CD14-positive monocyte (primary cell): Measurements from ENCODE around the gene ZNF621. TPM values are rescaled to one million over a fixed set of nuclear protein-coding genes. Genes with fewer than 3 reads are reported as not detected.

Source experiments
- DNase-seq, 3 donors: peaks; one replicate each; pipeline ENCODE4 v3.0.0-alpha.2; 2011 to 2022
- H2AFZ ChIP-seq: 2 replicates; pipeline ENCODE4 v1.6.0; 2012; ENCODE audit warnings: mild to moderate bottlenecking, low read depth, low read length, inconsistent platforms; ENCODE audit not compliant: insufficient read depth, poor library complexity, severe bottlenecking
- H3K27ac ChIP-seq, 2 donors: 1 replicate in 1 of 2; 2 replicates in 1 of 2; pipeline ENCODE4 v1.5.1; 2012 to 2013; ENCODE audit warnings: low read length in 2 of 2, control low read depth in 1 of 2, inconsistent platforms in 1 of 2, low read depth in 1 of 2, mild to moderate bottlenecking in 1 of 2
- H3K27me3 ChIP-seq, 2 donors: one replicate each; pipeline versions ENCODE4 v1.6.0 to v1.6.1; 2011 to 2013; ENCODE audit warnings: low read length in 2 of 2; ENCODE audit not compliant: control insufficient read depth in 2 of 2, insufficient read depth in 2 of 2
- H3K36me3 ChIP-seq, 2 donors: replicated peaks in 1 of 2; 1 replicate in 1 of 2; 2 replicates in 1 of 2; pipeline versions ENCODE4 v1.5.1 to v1.6.1; 2012 to 2013; ENCODE audit warnings: low read length in 2 of 2, control low read depth in 1 of 2, inconsistent platforms in 1 of 2, mild to moderate bottlenecking in 1 of 2; ENCODE audit not compliant: insufficient read depth in 2 of 2, control insufficient read depth in 1 of 2
- H3K4me1 ChIP-seq, 2 donors: 1 replicate in 1 of 2; 2 replicates in 1 of 2; pipeline versions ENCODE4 v1.5.1 to v1.6.1; 2012 to 2013; ENCODE audit warnings: low read length in 2 of 2, control low read depth in 1 of 2, inconsistent platforms in 1 of 2, mild to moderate bottlenecking in 1 of 2, moderate library complexity in 1 of 2; ENCODE audit not compliant: insufficient read depth in 2 of 2, control insufficient read depth in 1 of 2
- H3K4me2 ChIP-seq: replicated peaks from 2 replicates; pipeline ENCODE3; 2012; ENCODE audit warnings: low read length, moderate library complexity, mild to moderate bottlenecking; ENCODE audit not compliant: poor library complexity, severe bottlenecking; ENCODE audit errors: extremely low read depth
- H3K4me3 ChIP-seq, 3 experiments: fragments of 200-600 bp in 1 of 3; sonication (generic) in 1 of 3; replicated peaks in 1 of 3; 1 replicate in 2 of 3; 2 replicates in 1 of 3; pipeline ENCODE4 v1.5.1; 2011 to 2013; ENCODE audit warnings: low read length in 3 of 3, mild to moderate bottlenecking in 3 of 3, control low read depth in 2 of 3, low read depth in 2 of 3, inconsistent platforms in 1 of 3, moderate library complexity in 1 of 3
- H3K79me2 ChIP-seq: 2 replicates; pipeline ENCODE4 v1.6.0; 2012; ENCODE audit warnings: mild to moderate bottlenecking, control low read depth, inconsistent platforms, low read length, moderate library complexity; ENCODE audit not compliant: insufficient read depth
- H3K9ac ChIP-seq: 2 replicates; pipeline ENCODE4 v1.6.0; 2017; ENCODE audit warnings: low read length, mild to moderate bottlenecking; ENCODE audit not compliant: insufficient read depth, poor library complexity, severe bottlenecking
- H3K9me3 ChIP-seq, 2 donors: replicated peaks in 1 of 2; 1 replicate in 1 of 2; 2 replicates in 1 of 2; pipeline versions ENCODE4 v1.5.1 to v1.6.1; 2012 to 2013; ENCODE audit warnings: low read length in 2 of 2, control low read depth in 1 of 2; ENCODE audit not compliant: control insufficient read depth in 1 of 2, insufficient read depth in 1 of 2
- H4K20me1 ChIP-seq: 2 replicates; pipeline ENCODE4 v1.6.0; 2012; ENCODE audit warnings: mild to moderate bottlenecking, low read length, control low read depth, moderate library complexity; ENCODE audit not compliant: insufficient read depth
- H3K27ac Mint-ChIP-seq, 7 donors: one replicate each; pipeline ENCODE4 v1.8.0; 2020; ENCODE audit warnings: mild to moderate bottlenecking in 7 of 7, mixed read lengths in 7 of 7, moderate library complexity in 6 of 7, inconsistent platforms in 2 of 7
- H3K27me3 Mint-ChIP-seq, 3 donors: one replicate each; pipeline ENCODE4 v1.8.0; 2021 to 2022; ENCODE audit warnings: low read depth in 3 of 3, mild to moderate bottlenecking in 3 of 3, mixed read lengths in 3 of 3, moderate library complexity in 3 of 3, inconsistent platforms in 1 of 3
- H3K36me3 Mint-ChIP-seq, 2 donors: one replicate each; pipeline ENCODE4 v1.8.0; 2020; ENCODE audit warnings: mixed read lengths in 2 of 2, inconsistent platforms in 1 of 2, mild to moderate bottlenecking in 1 of 2
- H3K4me1 Mint-ChIP-seq: one replicate; pipeline ENCODE4 v1.8.0; 2020; ENCODE audit warnings: mild to moderate bottlenecking, mixed read lengths
- H3K4me3 Mint-ChIP-seq, 2 donors: one replicate each; pipeline ENCODE4 v1.8.0; 2020; ENCODE audit warnings: mild to moderate bottlenecking in 2 of 2, mixed read lengths in 2 of 2, moderate library complexity in 1 of 2
- H3K9me3 Mint-ChIP-seq, 7 donors: one replicate each; pipeline ENCODE4 v1.8.0; 2020 to 2022; ENCODE audit warnings: mixed read lengths in 7 of 7, mild to moderate bottlenecking in 6 of 7, moderate library complexity in 6 of 7, inconsistent platforms in 2 of 7
- WGBS: methylation state at CpG from one replicate; pipeline ENCODE4 v1.1.5; 2013; ENCODE audit warnings: missing lambda C conversion rate; ENCODE audit not compliant: insufficient coverage; 5-methylcytosine and 5-hydroxymethylcytosine counted together
- intact Hi-C, 2 donors: fragments of 100-400 bp; cut with micrococcal nuclease; formaldehyde crosslinking; loops; one replicate each; pipeline versions ENCODE4 v1.15.0 to v1.15.1; 2023
- polyA plus RNA-seq, 3 donors: library from polyadenylated mRNA; depleted of rRNA in 1 of 3; unstranded in 2 of 3; stranded (reverse) in 1 of 3; fragments of 300-500 nt in 2 of 3; fragments of >200 nt in 1 of 3; fragmentation: Illumina TruSeq in 2 of 3; gene quantifications; 1 replicate in 2 of 3; 2 replicates in 1 of 3; pipeline ENCODE4 v1.2.3, GENCODE V29; 2012 to 2021
- TF ChIP-seq, protein P1 (sequence below): fragments of 200-600 bp; IDR thresholded peaks from one replicate; pipeline ENCODE4 v1.8.0; 2022; ENCODE audit warnings: antibody characterized with exemption, mild to moderate bottlenecking

Gene ZNF621
- polyA plus RNA-seq, 3 donors: 1.1 to 12.2 (median 2.0) TPM

- no CpG with 5 or more reads among the region's 4 CpGs for WGBS
- no peaks in the 10 kb centered on the region for H3K4me1 ChIP-seq
- intact Hi-C loops: no loop called here
- no peak overlapping the region for H3K9ac ChIP-seq
- no peaks in the 10 kb centered on the region for H3K9me3 Mint-ChIP-seq
- H3K27ac Mint-ChIP-seq: no peak overlapping the region
- H3K36me3 Mint-ChIP-seq: no peaks in the 10 kb centered on the region
- TF ChIP-seq, protein P1, sequence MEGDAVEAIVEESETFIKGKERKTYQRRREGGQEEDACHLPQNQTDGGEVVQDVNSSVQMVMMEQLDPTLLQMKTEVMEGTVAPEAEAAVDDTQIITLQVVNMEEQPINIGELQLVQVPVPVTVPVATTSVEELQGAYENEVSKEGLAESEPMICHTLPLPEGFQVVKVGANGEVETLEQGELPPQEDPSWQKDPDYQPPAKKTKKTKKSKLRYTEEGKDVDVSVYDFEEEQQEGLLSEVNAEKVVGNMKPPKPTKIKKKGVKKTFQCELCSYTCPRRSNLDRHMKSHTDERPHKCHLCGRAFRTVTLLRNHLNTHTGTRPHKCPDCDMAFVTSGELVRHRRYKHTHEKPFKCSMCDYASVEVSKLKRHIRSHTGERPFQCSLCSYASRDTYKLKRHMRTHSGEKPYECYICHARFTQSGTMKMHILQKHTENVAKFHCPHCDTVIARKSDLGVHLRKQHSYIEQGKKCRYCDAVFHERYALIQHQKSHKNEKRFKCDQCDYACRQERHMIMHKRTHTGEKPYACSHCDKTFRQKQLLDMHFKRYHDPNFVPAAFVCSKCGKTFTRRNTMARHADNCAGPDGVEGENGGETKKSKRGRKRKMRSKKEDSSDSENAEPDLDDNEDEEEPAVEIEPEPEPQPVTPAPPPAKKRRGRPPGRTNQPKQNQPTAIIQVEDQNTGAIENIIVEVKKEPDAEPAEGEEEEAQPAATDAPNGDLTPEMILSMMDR: no peak
- DNase-seq: no peak
- peaks cover 3 to 4% (median 4%) of the 10 kb centered on the region in 3 donors for H3K27me3 Mint-ChIP-seq
- H3K27me3 ChIP-seq: no peaks in the 10 kb centered on the region
- no peaks in the 10 kb centered on the region for H3K79me2 ChIP-seq
- no peak overlapping the region for H3K27ac ChIP-seq
- H4K20me1 ChIP-seq: no peaks in the 10 kb centered on the region
- no peaks in the 10 kb centered on the region for H3K4me1 Mint-ChIP-seq
- H3K36me3 ChIP-seq: no peaks in the 10 kb centered on the region
- H3K4me3 ChIP-seq: no peak overlapping the region
- H3K4me2 ChIP-seq: no peak overlapping the region
- H3K4me3 Mint-ChIP-seq: no peak overlapping the region
- no peaks in the 10 kb centered on the region for H3K9me3 ChIP-seq
- H2AFZ ChIP-seq: no peak overlapping the region
Observed at GRCh38 chr3:40576396-40576795, 51.6 kb downstream of the ZNF621 start.

GRCh38 chr3:40580494-40581091 is 55.8 kb downstream of the ZNF621 start:
- peak; percentile 46 to 60 (median 56) for DNase-seq
- no peak overlapping the region for H3K27ac Mint-ChIP-seq

More at GRCh38 chr3:40580494-40581091, 55.8 kb downstream of the ZNF621 start:
- Mint-ChIP-seq H3K4me3 (no peak overlapping the region), H3K36me3 (no peaks in the 10 kb centered on the region), H3K27me3 (peaks cover 2 to 6% (median 3%) of the 10 kb centered on the region in 3 donors), H3K4me1 (peaks cover 3% of the 10 kb centered on the region), H3K9me3 (no peaks in the 10 kb centered on the region)
- H3K27ac ChIP-seq: no peak overlapping the region
- no peaks in the 10 kb centered on the region for H3K79me2 ChIP-seq
- H3K4me2 ChIP-seq: no peak overlapping the region
- 0% methylated on average over 2 of the region's 2 CpGs for WGBS
- H3K36me3 ChIP-seq: no peaks in the 10 kb centered on the region
- intact Hi-C loops: loop anchor here (2.0 to 10.0 kb wide), 5 partner anchors 614 to 1302 kb away; partner anchors contain the start of gene CTNNB1 (in 2 of the 2)
- no peak overlapping the region for H3K4me3 ChIP-seq
- H4K20me1 ChIP-seq: no peaks in the 10 kb centered on the region
- H3K9ac ChIP-seq: no peak overlapping the region
- no peaks in the 10 kb centered on the region for H3K9me3 ChIP-seq
- H3K27me3 ChIP-seq: no peaks in the 10 kb centered on the region
- TF ChIP-seq, protein P1: peak; percentile 98
- H2AFZ ChIP-seq: no peak overlapping the region
- no peaks in the 10 kb centered on the region for H3K4me1 ChIP-seq
